HG03520 (cell line): ENCODE results near the gene PTPRN2.
"Not testable (repeated sequence)": the region's sequence is repeated elsewhere in the genome, so short reads cannot be mapped to it uniquely, and the experiment has no call there.

Experiments
- ATAC-seq: cut with Tn5 transposase; IDR thresholded peaks from one replicate; pipeline ENCODE4 v1.9.1; 2021; ENCODE audit warnings: mild to moderate bottlenecking, moderate library complexity; ENCODE audit not compliant: unreplicated experiment

PTPRN2 gene

GRCh38 chr7:158054081-158054480 lies 533.5 kb downstream of the PTPRN2 start:
- ATAC-seq = no peak

GRCh38 chr7:158053183-158053915 lies 534.3 kb downstream of the PTPRN2 start:
- ATAC-seq = no peak

GRCh38 chr7:158052381-158053060 lies 535.1 kb downstream of the PTPRN2 start:
- no peak for ATAC-seq

- no peak for ATAC-seq
These were observed 535.8 kb downstream of the PTPRN2 start for GRCh38 chr7:158051776-158052175.

GRCh38 chr7:158050978-158051651 lies 536.5 kb downstream of the PTPRN2 start:
- no peak for ATAC-seq

GRCh38 chr7:158050441-158050977 lies 537.1 kb downstream of the PTPRN2 start:
- ATAC-seq = no peak

- no peak for ATAC-seq
These were observed 538.4 kb downstream of the PTPRN2 start for GRCh38 chr7:158049271-158049670.

- no peak for ATAC-seq
These were observed 539.1 kb downstream of the PTPRN2 start for GRCh38 chr7:158048569-158048968.

GRCh38 chr7:158047391-158048059 lies 540.1 kb downstream of the PTPRN2 start:
- ATAC-seq = no peak

GRCh38 chr7:158046246-158046645 lies 541.4 kb downstream of the PTPRN2 start:
- ATAC-seq = not testable (repeated sequence)

- ATAC-seq = no peak
These were observed 543.2 kb downstream of the PTPRN2 start for GRCh38 chr7:158044482-158044823.

GRCh38 chr7:158043551-158044481 lies 543.8 kb downstream of the PTPRN2 start:
- no peak for ATAC-seq

- ATAC-seq = no peak
These were observed 545.3 kb downstream of the PTPRN2 start for GRCh38 chr7:158042156-158042880.

GRCh38 chr7:158040199-158040598 lies 547.4 kb downstream of the PTPRN2 start:
- no peak for ATAC-seq

- ATAC-seq = no peak
These were observed 548.4 kb downstream of the PTPRN2 start for GRCh38 chr7:158039270-158039669.

- no peak for ATAC-seq
These were observed 550.4 kb downstream of the PTPRN2 start for GRCh38 chr7:158037211-158037610.

- ATAC-seq = no peak
These were observed 552.3 kb downstream of the PTPRN2 start for GRCh38 chr7:158035343-158035742.

- no peak for ATAC-seq
These were observed 553.1 kb downstream of the PTPRN2 start for GRCh38 chr7:158034571-158034970.

- ATAC-seq = not testable (repeated sequence)
These were observed 553.7 kb downstream of the PTPRN2 start for GRCh38 chr7:158033925-158034324.
